SK-N-MC (cell line): ENCODE data around the gene HRH1.
"Not testable (repeated sequence)": the region's sequence is repeated elsewhere in the genome, so short reads cannot be mapped to it uniquely, and the experiment has no call there.

Experiments
- DNase-seq: peaks from one replicate; pipeline ENCODE4 v3.0.0-alpha.2; 2011; ENCODE audit warnings: low read depth, low spot score
- H3K27ac ChIP-seq: fragments of 200-600 bp; sonication (generic); 2 replicates; pipeline ENCODE4 v1.5.1; 2016; ENCODE audit warnings: mixed run types
- H3K36me3 ChIP-seq: fragments of 200-600 bp; sonication (generic); 2 replicates; pipeline ENCODE4 v1.6.1; 2017; ENCODE audit warnings: antibody characterized with exemption, low read length, mixed read lengths; ENCODE audit not compliant: insufficient read depth
- H3K4me3 ChIP-seq: fragments of 200-600 bp; sonication (generic); 2 replicates; pipeline ENCODE4 v1.5.1; 2016
- H3K9ac ChIP-seq: fragments of 200-600 bp; sonication (generic); 2 replicates; pipeline ENCODE4 v1.8.0; 2017; ENCODE audit warnings: mixed run types, mixed read lengths; ENCODE audit not compliant: insufficient read length
- H3K9me3 ChIP-seq: fragments of 200-600 bp; sonication (generic); 2 replicates; pipeline ENCODE4 v1.6.1; 2017; ENCODE audit warnings: low read depth, mild to moderate bottlenecking, antibody characterized with exemption, low read length, moderate library complexity, mixed read lengths
- EZH2 ChIP-seq: fragments of 200-600 bp; sonication (generic); IDR thresholded peaks from one replicate; pipeline ENCODE4 v1.6.1; 2017; ENCODE audit warnings: antibody characterized with exemption
- FOXP2 ChIP-seq: optimal IDR thresholded peaks from 2 replicates; pipeline ENCODE3; 2011; ENCODE audit warnings: mild to moderate bottlenecking, moderate library complexity; ENCODE audit not compliant: insufficient read depth; ENCODE audit errors: extremely low read length, control extremely low read depth
- POLR2AphosphoS5 ChIP-seq: IDR thresholded peaks from 2 replicates; pipeline ENCODE4 v1.6.1; 2012; ENCODE audit warnings: mild to moderate bottlenecking, low read depth, low read length, borderline replicate concordance

The HRH1 gene, protein sequence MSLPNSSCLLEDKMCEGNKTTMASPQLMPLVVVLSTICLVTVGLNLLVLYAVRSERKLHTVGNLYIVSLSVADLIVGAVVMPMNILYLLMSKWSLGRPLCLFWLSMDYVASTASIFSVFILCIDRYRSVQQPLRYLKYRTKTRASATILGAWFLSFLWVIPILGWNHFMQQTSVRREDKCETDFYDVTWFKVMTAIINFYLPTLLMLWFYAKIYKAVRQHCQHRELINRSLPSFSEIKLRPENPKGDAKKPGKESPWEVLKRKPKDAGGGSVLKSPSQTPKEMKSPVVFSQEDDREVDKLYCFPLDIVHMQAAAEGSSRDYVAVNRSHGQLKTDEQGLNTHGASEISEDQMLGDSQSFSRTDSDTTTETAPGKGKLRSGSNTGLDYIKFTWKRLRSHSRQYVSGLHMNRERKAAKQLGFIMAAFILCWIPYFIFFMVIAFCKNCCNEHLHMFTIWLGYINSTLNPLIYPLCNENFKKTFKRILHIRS

DNA sequence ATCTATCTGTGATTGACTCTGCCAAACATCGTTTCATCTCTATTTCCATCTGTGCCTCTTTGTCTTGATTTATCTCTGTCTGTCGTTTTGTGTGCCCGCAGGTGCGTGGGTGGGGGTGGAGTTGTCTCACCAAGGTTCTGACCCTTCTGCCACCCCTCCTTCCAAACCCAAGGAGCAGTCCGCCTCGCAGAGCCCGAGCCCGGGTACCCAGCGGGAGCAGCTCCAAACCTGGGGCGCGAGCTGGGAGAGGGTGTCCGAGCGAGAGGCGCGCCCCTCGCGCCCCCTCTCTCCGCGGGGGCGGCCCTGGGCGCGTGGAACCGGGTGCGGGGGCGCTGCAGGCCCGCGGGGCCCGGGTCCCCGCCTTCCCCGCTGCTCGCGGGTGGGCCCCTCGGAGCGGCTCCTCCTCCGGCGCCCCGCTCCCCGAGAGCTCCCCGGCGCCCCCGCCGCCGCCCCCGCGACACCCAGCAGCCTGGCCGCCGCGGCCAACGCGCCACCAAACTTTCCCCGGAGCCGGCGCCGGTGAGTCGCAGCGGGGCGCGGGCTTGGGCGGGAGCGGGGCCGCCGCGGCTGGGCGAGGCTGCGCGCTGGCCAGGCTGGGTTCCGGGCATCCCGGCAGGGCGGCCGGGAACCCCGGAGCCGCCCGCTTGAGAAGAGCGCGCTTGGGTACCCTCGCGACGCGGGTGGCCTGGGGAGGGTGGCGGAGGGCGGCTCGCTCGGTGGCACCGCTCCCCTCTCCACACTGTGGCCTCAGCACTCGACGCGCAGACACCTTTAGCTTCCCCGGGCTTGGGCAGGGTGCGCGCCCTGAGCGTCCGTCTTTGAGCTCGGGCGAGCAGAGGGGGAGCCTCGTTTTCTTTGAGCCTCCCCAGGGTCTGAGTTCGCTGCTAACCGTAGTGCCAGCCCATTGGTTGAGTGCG lies at the start of gene HRH1:
HRH1 (plus strand) TSS at position 458 of the 917 bp plus-strand sequence. CDS start 104,545 bp downstream, outside the sequence.
- Histone ChIP-seq H3K27ac (no peak within 1 kb of the TSS), H3K9ac (no peak within 1 kb of the TSS), H3K36me3 (no peaks in the 10 kb centered on the region), H3K9me3 (no peaks in the 10 kb centered on the region), H3K4me3 (no peak within 1 kb of the TSS)
- TF ChIP-seq FOXP2 = no peak
- no peak for TF ChIP-seq EZH2
- TF ChIP-seq POLR2AphosphoS5 = no peak
- no peak for DNase-seq

DNA sequence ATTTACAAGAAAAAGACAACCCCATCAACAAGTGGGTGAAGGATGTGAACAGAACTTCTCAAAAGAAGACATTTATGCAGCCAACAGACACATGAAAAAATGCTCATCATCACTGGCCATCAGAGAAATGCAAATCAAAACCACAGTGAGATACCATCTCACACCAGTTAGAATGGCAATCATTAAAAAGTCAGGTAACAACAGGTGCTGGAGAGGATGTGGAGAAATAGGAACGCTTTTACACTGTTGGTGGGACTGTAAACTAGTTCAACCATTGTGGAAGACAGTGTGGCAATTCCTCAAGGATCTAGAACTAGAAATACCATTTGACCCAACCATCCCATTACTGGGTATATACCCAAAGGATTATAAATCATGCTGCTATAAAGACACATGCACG lies 41.0 kb upstream of the HRH1 start:
- H3K9me3 ChIP-seq, DNase-seq, H3K27ac ChIP-seq, H3K9ac ChIP-seq, H3K4me3 ChIP-seq, H3K36me3 ChIP-seq: not testable (repeated sequence)

DNA sequence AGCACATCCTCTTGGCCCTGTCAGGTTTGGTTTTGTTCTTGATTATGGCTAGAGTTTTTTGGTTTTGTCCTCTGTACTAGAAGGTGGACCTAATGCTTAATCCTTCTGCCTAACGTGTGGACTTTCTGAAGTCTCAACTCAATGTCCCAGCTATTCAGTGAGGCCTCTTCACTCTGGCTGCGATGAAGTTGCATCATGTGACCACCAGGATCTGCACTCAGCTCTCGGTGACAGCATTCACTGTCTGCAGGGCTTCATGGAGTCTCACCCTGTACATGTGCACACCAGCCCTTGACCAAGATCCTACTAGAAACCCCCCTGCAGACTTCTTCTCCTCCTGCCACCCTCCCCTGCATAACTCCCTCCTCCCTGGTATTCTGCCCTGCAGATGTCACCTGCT lies 38.7 kb upstream of the HRH1 start:
- TF ChIP-seq EZH2 = no peak
- TF ChIP-seq FOXP2 = no peak
- TF ChIP-seq POLR2AphosphoS5 = no peak

DNA sequence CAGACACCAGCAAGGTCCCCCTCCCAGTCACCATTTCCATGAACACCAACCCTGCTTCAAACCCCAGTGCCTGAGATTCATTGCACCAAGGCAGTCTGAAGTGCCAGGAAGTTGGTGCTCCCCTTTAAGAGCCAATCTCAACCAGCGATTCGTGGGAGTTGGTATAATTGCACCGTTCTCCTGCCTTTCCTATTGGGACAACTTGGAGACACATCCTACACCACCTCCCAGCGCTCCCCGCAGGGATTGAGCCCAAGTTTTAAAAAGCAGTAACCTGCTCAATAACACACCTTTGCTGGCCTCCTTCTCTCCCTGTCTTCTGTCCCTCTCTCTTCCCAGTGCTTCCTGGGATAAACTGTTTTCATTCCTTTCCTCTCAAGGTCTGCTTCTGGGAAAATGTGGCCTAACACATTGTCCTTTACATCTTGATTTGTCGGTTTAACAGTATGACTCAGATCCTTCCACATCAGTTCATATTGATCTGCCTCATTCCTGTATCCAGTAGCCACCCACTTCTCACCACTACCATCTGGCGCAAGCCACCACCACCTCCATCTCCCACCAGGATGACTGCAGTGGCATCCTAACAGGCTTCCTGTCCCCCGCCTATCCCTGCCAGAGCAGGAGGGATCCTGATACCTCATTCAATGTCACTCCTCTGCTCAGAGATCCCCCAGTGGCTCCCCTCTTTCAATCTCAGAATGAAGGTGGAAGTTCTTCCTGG lies 37.8 kb upstream of the HRH1 start:
- no peak overlapping the region for H3K27ac ChIP-seq
- no peak overlapping the region for H3K9ac ChIP-seq
- DNase-seq = no peak
- TF ChIP-seq FOXP2 (no peak), EZH2 (no peak), POLR2AphosphoS5 (no peak)
- H3K36me3 ChIP-seq = no peaks in the 10 kb centered on the region
- no peaks in the 10 kb centered on the region for H3K9me3 ChIP-seq
- H3K4me3 ChIP-seq = no peak overlapping the region

More for the DNA sequence above, 38.7 kb upstream of the HRH1 start:
- Histone ChIP-seq H3K4me3 (no peak overlapping the region), H3K9ac (no peak overlapping the region), H3K36me3 (no peaks in the 10 kb centered on the region), H3K9me3 (no peaks in the 10 kb centered on the region), H3K27ac (no peak overlapping the region)
- no peak for DNase-seq

DNA sequence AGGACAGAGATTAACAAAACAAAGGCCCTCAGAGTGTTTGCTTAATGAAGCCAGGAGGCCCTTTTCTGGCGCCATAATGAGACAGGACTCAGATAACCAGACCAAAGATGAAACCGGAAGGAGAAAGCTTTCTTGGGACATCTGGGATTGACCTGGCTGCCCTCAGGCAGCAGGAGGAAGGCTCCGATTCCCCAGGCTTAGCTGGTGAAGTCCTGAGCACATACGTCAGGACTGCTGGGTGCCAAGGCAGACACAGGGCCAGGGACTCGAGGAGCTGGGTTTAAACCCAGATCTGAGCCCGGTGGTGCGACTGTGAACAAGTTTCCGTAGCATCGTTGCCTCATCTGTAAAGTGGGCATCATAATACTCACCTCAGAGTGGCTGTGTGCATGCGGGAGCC lies 36.7 kb upstream of the HRH1 start:
- H3K9ac ChIP-seq = no peak overlapping the region
- H3K36me3 ChIP-seq = no peaks in the 10 kb centered on the region
- no peak for DNase-seq
- H3K4me3 ChIP-seq = no peak overlapping the region
- TF ChIP-seq EZH2 (no peak), POLR2AphosphoS5 (no peak), FOXP2 (no peak)
- H3K27ac ChIP-seq = no peak overlapping the region
- H3K9me3 ChIP-seq = no peaks in the 10 kb centered on the region

DNA sequence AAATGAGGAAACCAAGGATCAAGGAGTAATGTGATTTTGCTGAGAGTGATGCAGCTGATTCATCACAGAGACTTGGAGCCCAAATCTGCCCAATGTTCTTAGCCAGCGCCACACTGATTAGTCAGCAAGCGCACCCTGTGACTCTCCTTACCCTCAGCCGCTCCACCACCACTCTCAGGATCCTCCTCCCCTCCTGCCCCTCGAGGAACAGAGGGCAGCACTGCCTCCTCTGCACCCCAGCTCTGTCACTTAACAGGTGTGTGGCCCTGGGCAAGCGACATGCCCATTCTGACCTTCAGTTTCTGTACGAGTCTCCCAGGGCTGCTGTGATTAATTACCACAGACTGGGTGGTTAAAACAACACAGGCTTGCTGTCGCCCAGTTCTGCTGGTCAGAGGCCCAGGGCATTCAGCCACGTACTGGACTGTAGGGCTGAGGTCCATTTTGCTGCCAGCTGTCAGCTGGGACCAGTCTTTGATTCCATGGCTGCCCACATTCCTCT lies 36.1 kb upstream of the HRH1 start:
- Histone ChIP-seq H3K27ac (no peak overlapping the region), H3K4me3 (no peak overlapping the region), H3K36me3 (no peaks in the 10 kb centered on the region), H3K9me3 (no peaks in the 10 kb centered on the region), H3K9ac (no peak overlapping the region)
- no peak for DNase-seq
- TF ChIP-seq EZH2 (no peak), POLR2AphosphoS5 (no peak), FOXP2 (no peak)

DNA sequence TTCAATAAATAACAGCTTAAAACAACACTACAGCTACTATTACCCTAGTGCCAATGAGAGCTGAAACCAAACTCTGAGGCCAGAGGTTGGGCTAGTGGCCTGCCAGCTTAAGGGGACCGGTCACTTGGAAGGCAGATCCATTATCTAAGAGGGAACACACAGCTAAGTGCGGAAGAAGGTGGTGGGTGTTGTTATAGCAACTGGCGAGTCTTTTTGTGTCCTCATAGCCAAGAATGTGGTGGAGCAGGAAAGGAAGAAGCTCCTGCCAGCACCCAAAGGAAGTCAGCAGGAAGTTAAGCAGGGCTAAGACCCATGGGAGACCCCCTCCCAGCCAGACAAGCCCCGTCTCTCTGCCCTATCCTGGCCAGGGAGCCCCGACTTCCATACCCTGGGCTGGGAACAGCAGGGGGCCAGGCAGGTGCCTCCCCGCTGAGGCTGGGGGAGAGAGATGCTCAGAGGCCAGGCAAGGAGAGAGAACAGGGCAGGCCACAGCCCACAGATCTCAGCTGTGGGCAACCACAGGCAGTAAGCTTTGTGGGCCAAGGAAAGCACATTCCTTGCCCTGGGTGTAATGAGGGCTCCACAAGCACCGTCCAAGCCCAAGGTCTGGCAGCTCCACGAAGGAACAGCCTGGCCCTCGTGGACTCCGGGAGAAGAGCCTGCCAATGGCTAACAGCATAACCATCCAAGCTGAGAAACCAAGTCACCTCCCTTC lies 34.0 kb upstream of the HRH1 start:
- Histone ChIP-seq H3K9ac (no peak overlapping the region), H3K9me3 (no peaks in the 10 kb centered on the region), H3K36me3 (no peaks in the 10 kb centered on the region), H3K4me3 (no peak overlapping the region), H3K27ac (no peak overlapping the region)
- TF ChIP-seq POLR2AphosphoS5 (no peak), EZH2 (no peak), FOXP2 (no peak)
- no peak for DNase-seq
